SH-SY5Y (cell line): ENCODE data around the gene RNLS.

ENCODE experiments used
- GATA2 ChIP-seq: IDR thresholded peaks from 2 replicates; pipeline ENCODE4 v1.6.1; 2011; ENCODE audit warnings: mild to moderate bottlenecking, low read depth, low read length
- GATA3 ChIP-seq: IDR thresholded peaks from 2 replicates; pipeline ENCODE4 v1.6.1; 2011; ENCODE audit warnings: low read depth, mild to moderate bottlenecking, low read length, moderate library complexity

DNA sequence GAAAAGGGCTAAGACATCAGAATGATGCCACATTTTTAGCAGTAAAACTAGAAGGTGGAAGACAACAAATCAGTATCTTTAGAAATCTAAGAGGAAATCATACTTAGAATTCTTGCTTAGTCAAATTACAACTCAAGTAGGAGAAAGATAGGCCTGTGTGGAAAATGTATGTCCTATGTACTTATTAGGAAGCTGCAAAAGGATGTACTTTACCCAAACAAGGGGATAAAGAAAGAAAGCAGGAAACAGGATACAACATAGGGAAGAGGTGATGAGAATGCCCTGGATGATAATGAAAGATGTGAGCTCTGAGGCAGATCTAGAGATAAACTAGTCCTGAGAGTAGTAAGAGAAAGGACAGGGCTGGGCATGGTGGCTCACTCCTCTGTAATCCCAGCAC is 54.9 kb downstream of the RNLS start:
- TF ChIP-seq GATA2, result no peak
- no peak for TF ChIP-seq GATA3
